GM21390 (cell line): ENCODE data around the gene FAM181B.
A peak's percentile ranks its signal among the peaks of the same experiment; 100 is the strongest.
"Not testable (repeated sequence)": the region's sequence is repeated elsewhere in the genome, so short reads cannot be mapped to it uniquely, and the experiment has no call there.

Source experiments
- ATAC-seq: cut with Tn5 transposase; IDR thresholded peaks from one replicate; pipeline ENCODE4 v1.9.1; 2021; ENCODE audit not compliant: unreplicated experiment

FAM181B gene

GRCh38 chr11:82732734-82733443 is 775 bp downstream of the FAM181B start:
- peak; percentile 29 for ATAC-seq

- no peak for ATAC-seq
These were observed 1.3 kb downstream of the FAM181B start for GRCh38 chr11:82732348-82732733.

- ATAC-seq, result no peak
These were observed 1.9 kb downstream of the FAM181B start for GRCh38 chr11:82731691-82732277.

- no peak for ATAC-seq
These were observed 2.9 kb downstream of the FAM181B start for GRCh38 chr11:82730754-82731153.

DNA sequence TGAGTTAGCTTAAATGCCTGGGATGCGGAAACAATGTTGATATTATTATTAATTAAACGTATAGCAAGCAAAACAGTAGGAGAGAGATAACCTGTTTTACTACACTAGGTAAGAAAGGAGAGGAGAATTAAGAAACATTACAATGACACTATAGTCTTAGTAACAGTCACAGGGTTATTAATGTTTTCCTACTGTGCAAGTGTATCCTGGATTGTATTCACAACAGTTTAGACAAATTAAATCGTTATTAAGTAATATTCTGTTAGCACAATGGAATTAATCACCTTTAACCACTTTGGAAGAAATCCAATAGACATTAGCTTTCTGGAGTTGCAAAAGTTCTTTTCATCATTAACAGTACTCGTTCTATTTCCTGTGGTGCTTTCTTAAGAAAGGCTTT is 3.4 kb downstream of the FAM181B start:
- no peak for ATAC-seq

DNA sequence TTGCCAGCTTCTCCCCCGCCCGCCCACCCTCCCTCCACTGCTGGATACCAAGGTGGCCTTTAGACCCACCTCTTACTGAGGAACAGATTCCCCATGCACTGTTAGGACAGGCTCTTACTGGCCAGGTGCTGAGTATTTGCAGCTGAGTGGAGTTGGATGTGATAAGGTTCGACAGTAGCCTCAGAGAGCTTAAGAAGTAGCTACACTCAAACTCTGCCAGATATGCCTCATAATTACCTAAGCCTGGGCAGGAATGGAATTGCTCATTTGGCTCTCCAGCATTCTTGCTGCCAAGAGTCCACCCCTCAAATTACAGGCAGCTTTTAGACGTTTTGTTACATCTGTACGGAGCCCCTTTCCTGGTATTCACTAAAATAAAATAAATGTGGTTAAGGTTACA is 9.6 kb downstream of the FAM181B start:
- ATAC-seq, result no peak

DNA sequence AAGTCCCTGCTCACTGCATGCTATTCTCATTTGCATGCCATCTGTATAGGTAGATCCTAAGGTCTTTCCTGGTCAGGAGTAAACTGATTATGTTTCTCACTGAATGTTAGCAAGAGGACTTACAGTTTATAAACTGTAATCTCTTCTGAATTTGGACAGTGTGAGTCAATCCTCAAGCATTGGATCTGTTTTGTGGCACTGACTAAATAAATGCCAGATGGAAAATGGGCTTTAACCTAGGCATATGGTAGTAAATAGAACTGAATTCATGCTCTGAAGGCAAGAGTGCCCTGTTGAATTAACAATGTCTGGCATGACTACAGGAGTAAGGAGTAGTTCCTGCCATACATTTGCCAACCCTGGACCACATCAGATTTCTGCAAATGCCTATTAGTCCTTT is 11.4 kb downstream of the FAM181B start:
- no peak for ATAC-seq

GRCh38 chr11:82720267-82721065 is 13.2 kb downstream of the FAM181B start:
- ATAC-seq, result no peak

DNA sequence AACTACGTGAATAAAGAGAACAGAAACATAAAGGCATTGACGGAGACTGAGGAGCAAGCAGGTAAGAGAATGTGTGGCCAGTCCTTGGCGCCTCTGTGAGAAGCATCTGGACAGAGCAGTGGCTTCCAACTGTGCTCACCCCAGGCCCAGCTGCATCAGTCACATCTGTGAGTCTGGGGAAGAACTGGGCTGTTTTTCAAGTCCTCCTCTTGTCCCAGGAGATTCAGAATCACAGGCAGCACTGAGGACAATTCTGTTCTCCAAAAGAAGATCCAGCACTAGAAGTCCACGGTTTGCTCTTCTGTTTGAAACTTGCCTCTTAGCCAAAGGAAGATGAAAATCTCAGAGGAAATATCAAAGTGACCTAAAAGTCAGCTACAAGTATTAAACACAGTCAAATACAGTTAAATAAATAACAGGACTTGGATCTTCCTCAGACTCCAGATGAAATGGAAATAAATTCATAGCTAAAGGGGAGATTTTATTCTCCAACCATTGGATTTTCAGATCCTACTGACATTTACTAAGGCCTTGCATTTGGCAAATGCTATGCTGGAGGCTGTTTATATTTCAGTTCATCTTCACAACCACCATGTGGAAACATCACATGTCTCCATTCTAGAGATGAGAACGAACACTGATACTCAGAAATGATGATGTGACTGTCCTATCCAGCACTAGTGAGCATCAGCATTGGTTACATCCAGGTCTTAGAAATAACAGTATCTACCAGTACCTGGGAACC is 14.1 kb downstream of the FAM181B start:
- no peak for ATAC-seq

DNA sequence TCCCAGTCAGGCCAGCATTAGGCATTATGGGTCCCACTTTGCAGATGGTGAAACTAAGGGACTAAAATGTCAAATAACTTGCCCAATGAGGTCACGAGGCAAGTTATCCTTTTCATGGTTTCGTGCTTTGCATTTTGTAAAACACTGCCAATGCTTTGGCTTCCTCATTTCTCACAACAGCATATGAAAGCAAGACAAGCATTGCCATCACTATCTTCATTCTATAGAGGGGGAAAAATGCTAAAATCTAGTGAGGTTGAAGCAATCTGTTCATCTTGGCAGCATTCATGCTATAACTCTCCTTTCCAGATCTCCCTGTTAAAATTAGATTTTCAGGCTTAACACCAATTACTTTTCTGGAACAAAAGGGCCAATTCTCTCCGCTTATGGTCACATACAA is 14.8 kb downstream of the FAM181B start:
- ATAC-seq, result no peak

GRCh38 chr11:82718307-82718706 is 15.4 kb downstream of the FAM181B start:
- peak; percentile 76 for ATAC-seq

- ATAC-seq, result no peak
These were observed 19.1 kb downstream of the FAM181B start for GRCh38 chr11:82714346-82715174.

GRCh38 chr11:82711648-82712047 is 22.0 kb downstream of the FAM181B start:
- no peak for ATAC-seq

DNA sequence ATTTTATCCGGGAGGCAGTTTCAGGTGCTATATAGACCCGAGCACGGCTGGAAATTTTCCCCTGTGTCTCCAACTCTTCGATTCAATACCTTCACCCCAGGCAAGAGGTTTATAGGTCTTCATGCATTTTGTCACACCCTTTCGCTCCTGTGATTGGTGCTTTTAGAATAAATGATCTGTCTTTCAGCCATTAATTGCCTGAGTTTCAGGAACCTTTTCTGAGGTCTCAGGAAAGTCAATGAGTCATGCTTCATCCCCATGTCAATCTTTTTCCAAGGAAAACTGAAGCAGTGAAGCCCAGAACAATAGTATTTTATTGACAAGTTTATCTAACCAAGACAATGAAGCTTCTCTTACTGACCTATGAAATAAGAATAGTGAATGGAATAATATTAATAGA is 29.9 kb downstream of the FAM181B start:
- no peak for ATAC-seq

DNA sequence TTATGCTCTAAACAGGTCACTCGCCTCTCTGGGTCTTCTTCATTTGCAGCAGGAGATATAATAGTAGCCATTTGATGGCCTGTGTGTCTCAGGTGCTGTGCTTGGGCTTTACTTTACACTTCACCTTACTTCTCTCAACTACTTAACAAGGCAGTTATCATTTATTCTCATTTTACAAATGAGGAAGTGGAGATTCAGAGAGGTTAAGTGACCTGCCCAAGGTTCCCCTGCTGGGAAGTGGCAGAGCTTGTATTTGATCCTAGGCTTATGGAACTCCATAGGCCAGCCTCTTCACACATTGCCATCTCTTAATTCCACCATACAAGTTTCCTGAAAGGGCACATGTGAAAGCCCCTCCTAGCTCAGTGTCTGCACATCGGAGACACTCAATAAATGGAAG is 30.4 kb downstream of the FAM181B start:
- ATAC-seq, result no peak

DNA sequence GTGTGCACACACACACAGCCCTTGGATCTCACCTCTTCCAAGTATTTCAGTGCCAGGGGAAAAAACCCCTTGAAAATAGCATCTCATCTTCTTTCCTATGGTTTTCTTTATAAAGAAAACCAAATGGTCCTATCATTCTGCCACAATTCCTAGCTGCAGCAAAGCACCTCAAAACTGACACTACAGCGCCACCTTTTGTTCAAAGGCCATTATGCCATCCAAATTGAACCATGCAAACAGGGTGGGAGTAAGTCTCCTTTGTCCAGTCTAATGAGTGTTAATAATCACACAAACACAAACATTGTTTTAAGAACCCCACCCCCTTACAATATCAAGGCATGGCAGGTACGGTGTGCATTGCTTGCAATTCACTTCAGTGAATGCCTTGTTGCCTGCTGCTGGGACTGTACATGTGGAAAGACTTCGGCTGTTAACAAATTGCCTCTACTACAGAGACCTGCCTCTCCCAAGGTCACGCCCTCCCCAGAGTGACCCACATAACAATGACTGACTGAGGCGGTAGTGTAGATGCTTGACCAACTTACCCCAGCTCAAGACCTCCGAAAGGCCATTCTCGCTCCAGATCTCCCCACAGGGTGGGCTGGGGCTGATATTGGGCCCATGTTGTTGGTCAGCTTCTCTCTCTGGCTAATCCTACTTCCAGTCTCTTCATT is 31.7 kb downstream of the FAM181B start:
- peak; percentile 47 for ATAC-seq

- ATAC-seq, result no peak
These were observed 34.9 kb downstream of the FAM181B start for GRCh38 chr11:82698576-82699352.

- ATAC-seq, result no peak
These were observed 40.7 kb downstream of the FAM181B start for GRCh38 chr11:82692981-82693380.

GRCh38 chr11:82689347-82689746 is 44.3 kb downstream of the FAM181B start:
- not testable (repeated sequence) for ATAC-seq
